HG03558 (cell line): ENCODE measurements around the gene LRRC2.

Source experiments
- ATAC-seq: cut with Tn5 transposase; IDR thresholded peaks from one replicate; pipeline ENCODE4 v1.9.1; 2021; ENCODE audit warnings: moderate number of reproducible peaks; ENCODE audit not compliant: unreplicated experiment; ENCODE audit errors: extremely low read depth

Gene LRRC2

DNA sequence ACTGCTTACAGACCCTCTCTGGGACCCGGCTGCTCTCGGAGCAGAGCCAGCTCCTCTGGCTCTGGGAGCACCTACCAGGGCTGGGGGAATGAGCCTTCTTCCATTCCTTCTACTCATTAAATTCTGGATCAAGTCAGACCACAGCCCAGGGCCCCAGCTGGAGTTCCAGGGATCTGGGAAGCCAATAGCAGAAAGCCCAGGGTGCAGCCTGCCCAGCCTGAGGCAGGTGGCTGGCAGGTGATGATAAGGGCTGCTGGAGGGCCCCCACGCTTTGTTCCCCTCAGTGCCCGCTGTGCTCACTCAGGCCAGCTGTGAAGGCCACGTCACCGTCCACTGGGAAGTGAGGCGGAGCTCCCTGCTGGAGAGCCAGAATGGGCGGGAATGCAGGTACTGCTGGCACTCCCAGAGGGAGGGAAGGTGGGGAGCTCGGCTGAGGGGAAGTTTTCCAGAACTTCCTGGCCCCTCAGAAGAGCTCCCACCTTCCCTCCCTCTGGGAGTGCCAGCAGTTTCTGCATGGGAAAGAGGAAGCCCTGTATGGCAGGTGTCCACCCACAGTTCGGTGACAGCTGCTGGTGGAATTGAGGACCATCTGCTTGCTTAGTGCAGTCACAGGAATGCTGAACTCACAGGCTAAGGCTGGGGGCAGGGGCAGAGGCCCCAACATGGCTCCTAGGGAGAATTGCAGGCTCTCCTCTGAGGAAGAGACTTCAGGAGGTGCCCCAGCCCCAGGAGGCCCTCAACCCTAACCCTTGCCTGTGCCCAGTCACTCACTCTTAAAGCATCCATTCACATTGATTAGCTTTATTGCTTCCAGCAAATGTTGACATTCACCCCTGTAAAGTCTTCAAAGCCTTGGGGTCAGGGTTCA, 81.0 kb downstream of the LRRC2 start:
- no peak for ATAC-seq

DNA sequence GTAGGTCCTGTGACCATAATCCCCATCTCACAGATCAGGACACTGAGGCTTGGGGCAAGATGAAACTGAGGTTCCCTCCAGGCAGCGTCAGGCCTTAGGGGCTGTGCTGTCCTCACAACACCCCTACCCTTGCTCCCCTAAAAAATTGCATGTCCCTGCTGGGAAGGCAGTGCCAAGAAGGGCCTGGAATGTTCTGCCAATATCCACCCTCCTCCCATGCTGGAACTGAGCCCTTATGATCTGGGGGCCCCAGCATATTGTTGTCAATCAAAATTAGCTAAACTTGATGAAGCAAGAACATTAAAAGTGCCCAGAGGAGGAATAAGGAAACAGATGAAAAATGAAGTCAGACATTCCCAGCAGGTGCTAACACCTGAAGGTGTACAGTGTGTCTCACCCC, 81.7 kb downstream of the LRRC2 start:
- no peak for ATAC-seq

DNA sequence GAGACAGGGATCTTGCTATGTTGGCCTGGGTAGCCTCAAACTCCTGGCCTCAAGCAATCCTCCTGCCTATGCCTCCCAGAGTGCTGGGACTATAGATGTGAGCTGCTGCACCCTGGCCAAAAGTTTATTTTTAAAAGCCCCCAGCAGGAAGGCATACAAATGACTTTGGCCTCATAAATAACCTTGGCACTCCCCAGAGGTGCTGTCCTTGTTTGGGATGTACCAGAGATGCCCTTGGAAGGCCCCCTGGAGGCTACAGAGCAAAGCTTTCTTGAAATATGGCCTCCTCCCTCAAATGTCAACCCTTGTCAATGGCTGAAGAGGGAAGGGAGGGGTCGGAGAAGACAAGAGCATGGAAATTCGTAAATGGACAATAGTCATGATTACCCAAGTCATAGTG, 82.3 kb downstream of the LRRC2 start:
- no peak for ATAC-seq

- no peak for ATAC-seq
These were observed 83.3 kb downstream of the LRRC2 start for GRCh38 chr3:46482632-46483350.

GRCh38 chr3:46481636-46482035, 84.5 kb downstream of the LRRC2 start:
- ATAC-seq: no peak

- no peak for ATAC-seq
These were observed 85.5 kb downstream of the LRRC2 start for GRCh38 chr3:46480491-46481195.

GRCh38 chr3:46479696-46480095, 86.4 kb downstream of the LRRC2 start:
- ATAC-seq: no peak

- no peak for ATAC-seq
These were observed 87.1 kb downstream of the LRRC2 start for GRCh38 chr3:46479021-46479420.

DNA sequence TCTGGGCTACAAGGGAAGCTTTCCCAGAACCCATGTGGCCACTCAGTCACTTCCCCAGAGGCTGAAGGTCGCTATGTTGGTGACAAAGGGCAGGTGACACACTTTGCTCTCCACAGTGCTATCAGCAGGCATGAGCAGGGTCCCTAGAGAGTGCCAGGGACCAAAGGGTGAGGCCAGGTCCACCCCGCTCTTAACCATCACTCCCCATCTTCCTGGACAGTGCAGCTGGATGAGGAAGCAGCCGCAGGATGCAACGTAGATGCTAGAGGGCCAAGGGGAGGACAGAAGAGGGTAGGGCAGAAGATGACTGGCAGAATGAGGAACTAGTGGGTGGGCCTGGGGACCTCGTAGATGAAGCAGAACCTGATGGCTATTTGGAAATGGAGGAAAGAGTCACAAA, 87.8 kb downstream of the LRRC2 start:
- no peak for ATAC-seq

GRCh38 chr3:46477756-46478155, 88.3 kb downstream of the LRRC2 start:
- no peak for ATAC-seq

GRCh38 chr3:46477145-46477544, 89.0 kb downstream of the LRRC2 start:
- ATAC-seq: no peak

DNA sequence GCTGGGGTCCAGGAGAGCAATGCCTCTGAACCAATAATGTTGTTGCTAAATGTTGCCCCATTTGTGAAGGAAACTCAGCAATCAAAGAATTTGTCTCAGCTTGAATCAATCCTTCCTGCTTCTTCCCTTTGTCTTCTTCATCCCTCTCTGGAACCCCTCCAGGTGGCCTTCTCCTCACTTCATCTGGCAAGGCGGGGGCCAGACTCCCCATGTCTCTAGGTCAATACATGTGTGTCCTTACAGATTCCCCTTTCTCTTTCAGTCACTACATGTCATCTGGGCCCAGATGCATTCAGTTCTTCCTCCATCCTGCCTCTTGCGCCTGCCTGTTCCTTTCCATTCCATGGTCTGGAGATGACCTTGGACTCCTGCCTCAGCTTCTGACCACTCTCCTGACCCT, 93.4 kb downstream of the LRRC2 start:
- no peak for ATAC-seq

DNA sequence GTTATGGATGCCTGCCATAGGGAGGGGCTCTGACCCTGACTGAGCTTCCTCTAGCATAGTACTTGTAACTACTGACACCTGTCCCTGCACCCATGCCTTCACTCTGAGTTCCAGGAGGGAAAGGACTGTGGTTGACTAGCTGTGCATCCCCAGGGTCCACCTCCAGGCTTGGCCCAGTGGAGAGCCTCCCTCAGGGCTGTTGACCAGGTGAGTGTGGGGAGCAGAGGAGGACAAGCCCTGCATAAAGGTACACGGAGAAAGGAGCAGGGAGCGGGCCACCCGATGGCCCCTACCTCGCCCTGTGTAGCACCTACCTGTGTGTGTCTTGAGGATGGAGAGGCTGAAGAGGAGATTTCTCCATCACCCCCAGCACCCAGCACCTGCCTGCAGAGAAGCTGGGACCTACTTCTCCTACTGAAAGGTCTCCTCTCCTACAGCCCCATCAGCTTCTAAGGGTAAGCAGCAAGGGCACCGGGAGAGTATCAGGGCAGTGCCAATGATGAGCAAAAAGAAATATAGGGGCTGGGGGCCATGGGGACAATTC, 94.7 kb downstream of the LRRC2 start:
- no peak for ATAC-seq

DNA sequence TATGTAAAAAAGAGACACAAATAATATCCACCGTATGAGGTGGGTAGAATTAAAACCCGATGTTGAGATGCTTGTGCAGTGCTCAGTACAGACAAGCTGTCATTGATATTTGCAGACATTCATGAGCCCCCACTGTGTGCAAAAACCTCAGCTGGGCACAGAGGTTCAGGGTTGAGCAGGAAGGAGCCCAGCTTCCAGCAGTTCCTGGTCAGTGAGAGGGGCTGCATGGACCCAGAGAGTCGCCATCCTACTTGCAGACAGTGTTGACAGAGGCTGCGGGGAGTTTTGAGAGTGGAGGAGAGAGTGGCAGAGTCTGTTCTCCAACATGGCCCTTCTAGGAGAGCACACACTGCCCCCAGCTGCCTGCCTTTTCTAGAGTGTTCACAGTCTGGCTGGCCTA, 95.3 kb downstream of the LRRC2 start:
- ATAC-seq: no peak

- no peak for ATAC-seq
These were observed 96.3 kb downstream of the LRRC2 start for GRCh38 chr3:46469680-46470357.

DNA sequence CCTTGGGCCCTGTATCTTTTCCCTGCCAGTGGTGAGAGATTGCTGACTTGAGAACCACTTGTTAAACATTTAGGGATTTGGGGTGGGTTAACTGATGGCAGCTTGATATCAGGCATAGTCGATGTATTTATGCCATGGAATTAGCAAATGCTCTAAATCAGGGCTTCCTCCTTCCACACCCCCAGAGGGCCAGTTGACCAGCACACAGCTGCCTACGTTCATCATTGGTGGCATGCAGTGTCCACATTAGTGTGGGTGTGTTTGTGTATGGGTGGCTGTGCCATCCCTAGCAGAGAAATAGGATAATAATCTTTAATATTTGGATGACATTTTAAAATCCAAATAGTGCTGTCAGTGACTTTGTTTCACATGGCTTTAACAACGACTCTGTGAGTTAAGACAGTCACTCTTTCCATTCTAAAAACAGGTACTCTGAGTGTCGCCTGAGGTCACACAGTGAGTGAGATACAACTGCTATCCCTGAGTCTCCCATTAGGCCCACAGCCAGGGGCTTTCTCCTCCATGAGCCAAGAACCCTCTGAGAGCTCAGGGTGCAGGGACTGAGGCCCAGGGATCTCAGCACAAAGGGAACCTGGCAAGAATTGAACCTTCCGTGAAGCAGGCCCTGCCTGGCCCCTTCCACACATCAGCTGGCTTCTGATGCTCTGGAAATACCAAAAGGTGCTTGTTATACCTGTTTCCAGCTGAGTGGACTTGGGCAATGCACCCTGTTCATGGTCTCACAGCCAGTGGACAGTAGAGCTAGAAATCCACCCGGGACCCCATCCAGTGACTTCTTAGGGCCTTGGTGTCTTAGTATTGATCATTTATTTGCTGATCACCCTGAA, 97.1 kb downstream of the LRRC2 start:
- no peak for ATAC-seq

DNA sequence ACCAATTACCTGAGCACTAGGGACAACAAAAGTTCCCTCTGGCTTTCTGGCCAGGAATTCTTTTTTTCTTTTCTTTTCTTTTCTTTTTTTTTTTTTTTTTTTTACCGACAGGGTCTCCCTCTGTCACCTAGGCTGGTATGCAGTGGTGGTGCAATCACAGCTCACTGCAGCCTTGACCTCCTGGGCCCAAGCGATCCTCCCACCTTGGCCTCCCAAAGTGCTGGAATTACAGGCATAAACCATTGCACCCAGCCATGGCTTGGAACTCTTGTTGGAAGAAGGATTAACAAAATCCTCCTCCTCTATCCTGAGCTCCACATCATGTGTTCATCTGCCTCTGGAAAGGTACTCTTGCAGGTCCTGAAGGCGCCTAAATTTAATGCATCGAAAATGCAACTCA, 98.5 kb downstream of the LRRC2 start:
- ATAC-seq: no peak

DNA sequence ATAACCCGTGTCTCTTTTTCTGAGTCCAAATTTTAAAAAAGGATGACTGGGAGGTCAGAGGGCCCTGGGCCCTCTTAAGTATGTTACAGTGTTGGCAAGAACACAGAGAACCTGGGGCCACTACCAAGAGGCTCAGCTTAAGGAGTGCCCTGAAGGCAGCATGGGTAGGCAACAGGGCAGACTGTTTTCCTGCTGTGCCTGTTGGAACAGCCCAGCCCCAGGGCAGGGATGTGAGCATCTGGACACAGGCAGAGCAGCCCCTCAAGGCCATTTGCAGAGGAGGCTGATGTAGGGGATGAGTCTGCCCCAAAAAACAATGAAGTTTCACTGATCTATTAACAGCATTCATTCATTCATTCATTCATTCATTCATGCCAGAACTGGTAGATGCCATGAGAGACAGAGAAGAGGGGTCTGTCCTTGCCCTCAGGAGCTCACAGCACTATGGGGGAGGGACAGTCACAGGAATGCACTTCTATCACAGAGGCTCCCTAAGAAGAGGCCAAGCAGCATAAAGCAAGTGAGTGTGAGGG, 99.2 kb downstream of the LRRC2 start:
- no peak for ATAC-seq

DNA sequence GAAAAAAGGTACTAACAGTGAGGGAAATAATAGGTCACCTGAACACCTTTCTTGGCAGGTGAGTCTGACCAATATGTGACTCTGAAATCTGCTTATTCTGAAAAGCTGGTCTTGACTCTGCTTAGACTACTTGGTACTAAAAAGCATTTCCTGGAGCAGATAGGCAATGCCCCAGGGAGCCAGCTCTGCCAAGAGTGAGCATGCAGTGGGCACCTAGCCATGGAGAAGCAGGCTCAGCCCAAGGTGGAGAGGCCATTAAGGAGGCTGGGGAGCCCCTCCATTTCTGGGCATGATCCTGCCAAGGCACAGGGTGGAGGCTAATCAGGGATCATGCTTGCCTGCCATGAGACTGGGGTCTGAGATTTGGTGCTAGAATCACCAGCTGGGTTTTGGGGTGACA, 99.8 kb downstream of the LRRC2 start:
- ATAC-seq: no peak
